Astrocyte (in vitro differentiated cells and primary cell): ENCODE measurements around the gene CLIP2. TPM values are rescaled to one million over a fixed set of nuclear protein-coding genes. Genes with fewer than 3 reads are reported as not detected.
A peak's percentile ranks its signal among the peaks of the same experiment; 100 is the strongest.
"Not testable (repeated sequence)": the region's sequence is repeated elsewhere in the genome, so short reads cannot be mapped to it uniquely, and the experiment has no call there.

Experiments used
- DNase-seq: peaks from one replicate; pipeline ENCODE4 v3.0.0-alpha.2; 2010; ENCODE audit warnings: low read depth
- FAIRE-seq: peaks from 2 replicates; lab custom pipeline; 2011; peaks lifted over from hg19 to GRCh38; lab: Jason Lieb, UNC
- H2AFZ ChIP-seq: 2 replicates; pipeline ENCODE4 v1.6.0; 2012; ENCODE audit warnings: low read depth, low read length, inconsistent platforms
- H3K27ac ChIP-seq: 2 replicates; pipeline ENCODE4 v1.5.1; 2011; ENCODE audit warnings: low read depth, low read length, inconsistent platforms
- H3K27me3 ChIP-seq: 2 replicates; pipeline ENCODE4 v1.6.0; 2011; ENCODE audit warnings: low read length, inconsistent platforms; ENCODE audit not compliant: insufficient read depth
- H3K36me3 ChIP-seq: 2 replicates; pipeline ENCODE4 v1.5.1; 2011; ENCODE audit warnings: low read length, inconsistent platforms; ENCODE audit not compliant: insufficient read depth
- H3K4me1 ChIP-seq: 2 replicates; pipeline ENCODE4 v1.5.1; 2011; ENCODE audit warnings: low read length, inconsistent platforms; ENCODE audit not compliant: insufficient read depth
- H3K4me2 ChIP-seq: 2 replicates; pipeline ENCODE4 v1.6.0; 2012; ENCODE audit warnings: low read length, inconsistent platforms
- H3K4me3 ChIP-seq: 2 replicates; pipeline ENCODE4 v1.5.1; 2011; ENCODE audit warnings: low read depth, mild to moderate bottlenecking, low read length, inconsistent platforms; ENCODE audit not compliant: insufficient read depth
- H3K79me2 ChIP-seq: 2 replicates; pipeline ENCODE4 v1.6.0; 2012; ENCODE audit warnings: mild to moderate bottlenecking, low read length, inconsistent platforms; ENCODE audit not compliant: insufficient read depth
- H3K9ac ChIP-seq: 2 replicates; pipeline ENCODE4 v1.6.0; 2012; ENCODE audit warnings: mild to moderate bottlenecking, low read length, inconsistent platforms
- H3K9me3 ChIP-seq: 2 replicates; pipeline ENCODE4 v1.5.1; 2012; ENCODE audit warnings: low read depth, mild to moderate bottlenecking, low read length, inconsistent platforms; ENCODE audit not compliant: insufficient read depth
- H4K20me1 ChIP-seq: 2 replicates; pipeline ENCODE4 v1.6.0; 2012; ENCODE audit warnings: low read length, inconsistent platforms; ENCODE audit not compliant: insufficient read depth
- H3K27ac Mint-ChIP-seq: one replicate; pipeline ENCODE4 v1.8.0; 2021; ENCODE audit warnings: mild to moderate bottlenecking, mixed read lengths; ENCODE audit not compliant: unreplicated experiment
- H3K27me3 Mint-ChIP-seq: one replicate; pipeline ENCODE4 v1.8.0; 2021; ENCODE audit warnings: low read depth, mixed read lengths; ENCODE audit not compliant: unreplicated experiment
- H3K36me3 Mint-ChIP-seq: one replicate; pipeline ENCODE4 v1.8.0; 2021; ENCODE audit warnings: low read depth, mixed read lengths; ENCODE audit not compliant: unreplicated experiment
- H3K4me1 Mint-ChIP-seq: one replicate; pipeline ENCODE4 v1.8.0; 2021; ENCODE audit warnings: low read depth, mixed read lengths; ENCODE audit not compliant: unreplicated experiment
- H3K4me3 Mint-ChIP-seq: one replicate; pipeline ENCODE4 v1.8.0; 2021; ENCODE audit warnings: mild to moderate bottlenecking, moderate library complexity, mixed read lengths; ENCODE audit not compliant: unreplicated experiment
- H3K9me3 Mint-ChIP-seq: one replicate; pipeline ENCODE4 v1.8.0; 2021; ENCODE audit warnings: mild to moderate bottlenecking, mixed read lengths; ENCODE audit not compliant: unreplicated experiment
- CTCF ChIP-seq: IDR thresholded peaks from 2 replicates; pipeline ENCODE4 v1.5.1; 2011; ENCODE audit warnings: low read depth, mild to moderate bottlenecking, inconsistent platforms, low read length, moderate library complexity; ENCODE audit not compliant: insufficient read depth
- EZH2 ChIP-seq: IDR thresholded peaks from 2 replicates; pipeline ENCODE4 v1.6.1; 2012; ENCODE audit warnings: mild to moderate bottlenecking, low read length, inconsistent platforms; ENCODE audit not compliant: insufficient read depth
- total RNA-seq: library from RNA; stranded (reverse); gene quantifications from 2 replicates; pipeline ENCODE4 v1.2.1, GENCODE V29; 2021

The CLIP2 gene
- total RNA-seq, 1 donor from 2014 or later = 31.4 TPM

DNA sequence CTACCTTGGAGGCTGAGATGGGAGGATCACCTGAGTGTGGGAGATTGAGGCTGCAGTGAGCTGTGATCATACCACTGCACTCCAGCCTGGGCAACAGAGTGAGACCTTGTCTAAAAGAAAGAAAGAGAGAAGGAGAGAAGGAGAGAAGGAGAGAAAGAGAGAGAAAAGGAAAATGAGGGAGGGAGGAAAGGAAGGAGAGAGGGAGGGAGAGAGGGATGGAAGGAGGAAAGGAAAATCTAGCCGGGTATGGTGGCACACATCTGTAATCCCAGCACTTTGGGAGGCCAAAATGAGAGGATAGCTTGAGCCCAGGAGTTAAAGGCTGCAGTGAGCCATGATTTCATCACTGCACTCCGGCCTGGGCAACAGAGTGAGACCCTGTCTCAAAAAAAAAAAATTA lies 121.6 kb downstream of the CLIP2 start:
- no peaks in the 10 kb centered on the region for H3K9me3 Mint-ChIP-seq
- H3K36me3 Mint-ChIP-seq = no peaks in the 10 kb centered on the region
- Histone ChIP-seq H3K4me3 (no peak overlapping the region), H3K36me3 (no peaks in the 10 kb centered on the region), H3K9me3 (no peaks in the 10 kb centered on the region), H4K20me1 (no peaks in the 10 kb centered on the region), H3K4me2 (no peak overlapping the region), H3K27me3 (no peaks in the 10 kb centered on the region), H3K79me2 (no peaks in the 10 kb centered on the region), H3K9ac (no peak overlapping the region), H2AFZ (no peak overlapping the region), H3K27ac (no peak overlapping the region), H3K4me1 (no peaks in the 10 kb centered on the region)
- H3K4me3 Mint-ChIP-seq = peak overlapping the region; percentile 20
- TF ChIP-seq CTCF (no peak), EZH2 (no peak)
- no peaks in the 10 kb centered on the region for H3K4me1 Mint-ChIP-seq
- no peak overlapping the region for H3K27ac Mint-ChIP-seq
- H3K27me3 Mint-ChIP-seq = peaks cover 2% of the 10 kb centered on the region
- FAIRE-seq (no peak), DNase-seq (no peak)

- not testable (repeated sequence) for H3K27ac Mint-ChIP-seq, H3K4me1 Mint-ChIP-seq, H3K4me1 ChIP-seq, H3K9ac ChIP-seq, H3K36me3 ChIP-seq, H3K36me3 Mint-ChIP-seq, H3K9me3 ChIP-seq, H3K4me3 ChIP-seq, H3K27me3 ChIP-seq, H4K20me1 ChIP-seq, H2AFZ ChIP-seq, H3K27ac ChIP-seq, DNase-seq, H3K4me2 ChIP-seq, FAIRE-seq, H3K79me2 ChIP-seq, H3K9me3 Mint-ChIP-seq, H3K27me3 Mint-ChIP-seq, H3K4me3 Mint-ChIP-seq
Measured at GRCh38 chr7:74411571-74411970, 122.4 kb downstream of the CLIP2 start.

DNA sequence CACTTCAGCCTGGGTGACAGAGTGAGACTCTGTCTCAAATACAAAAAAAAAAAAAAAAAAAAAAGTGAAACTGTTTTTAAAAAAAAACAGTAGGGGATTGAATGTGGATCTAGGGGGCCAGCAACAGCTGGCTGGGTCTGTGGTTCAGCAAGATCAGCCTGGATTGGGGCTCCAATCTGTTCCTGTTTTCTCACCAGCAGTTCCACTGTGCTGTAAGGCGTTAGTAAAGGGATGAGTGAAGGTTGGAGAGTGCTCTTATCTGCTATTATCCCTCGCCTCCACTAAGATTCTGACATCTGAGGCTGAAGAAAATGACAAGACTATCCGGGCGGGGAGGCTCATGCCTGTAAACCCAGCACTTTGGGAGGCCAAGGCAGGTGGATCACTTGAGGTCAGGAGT lies 122.8 kb downstream of the CLIP2 start:
- H3K9me3 Mint-ChIP-seq = no peaks in the 10 kb centered on the region
- H3K4me3 Mint-ChIP-seq = no peak overlapping the region
- no peak overlapping the region for H3K27ac Mint-ChIP-seq
- no peaks in the 10 kb centered on the region for H4K20me1 ChIP-seq
- H3K27me3 ChIP-seq = no peaks in the 10 kb centered on the region
- TF ChIP-seq EZH2 = no peak
- no peak for TF ChIP-seq CTCF
- H3K36me3 Mint-ChIP-seq = no peaks in the 10 kb centered on the region
- H3K27me3 Mint-ChIP-seq = peaks cover 2% of the 10 kb centered on the region
- no peak overlapping the region for H2AFZ ChIP-seq
- H3K9ac ChIP-seq = no peak overlapping the region
- FAIRE-seq (no peak), DNase-seq (no peak)
- no peaks in the 10 kb centered on the region for H3K4me1 Mint-ChIP-seq
- no peak overlapping the region for H3K4me2 ChIP-seq
- H3K36me3 ChIP-seq = no peaks in the 10 kb centered on the region
- H3K79me2 ChIP-seq = no peaks in the 10 kb centered on the region
- no peak overlapping the region for H3K27ac ChIP-seq
- H3K4me3 ChIP-seq = no peak overlapping the region
- no peaks in the 10 kb centered on the region for H3K9me3 ChIP-seq
- H3K4me1 ChIP-seq = no peaks in the 10 kb centered on the region
